ENCODE measurements around the gene INTS2.

- TF ChIP-seq CTCF (IDR thresholded peaks at IDR 0.05): no peak
- TF ChIP-seq POLR2A (IDR thresholded peaks at IDR 0.05): no peak
These were observed 20.4 kb downstream of the INTS2 start for GRCh38 chr17:61907361-61907760.

All from right lobe of liver (tissue), 4 donors.